ENCODE measurements around the gene F2RL3. TPM values are rescaled to one million over a fixed set of nuclear protein-coding genes. Genes with fewer than 3 reads are reported as not detected.
A peak's percentile ranks its signal among the peaks of the same experiment; 100 is the strongest.
"Not testable (repeated sequence)": the region's sequence is repeated elsewhere in the genome, so short reads cannot be mapped to it uniquely, and the experiment has no call there.

The F2RL3 gene
- total RNA-seq, 2 donors from 2014 or later, result not detected

GRCh38 chr19:16868423-16869130 lies 20.2 kb upstream of the F2RL3 start:
- Mint-ChIP-seq H3K4me1 (no peaks in the 10 kb centered on the region), H3K27ac (no peak overlapping the region), H3K9me3 (no peaks in the 10 kb centered on the region), H3K27me3 (no peaks in the 10 kb centered on the region), H3K4me3 (no peak overlapping the region), H3K36me3 (ENCODE audit: low read depth) (peaks cover 76% of the 10 kb centered on the region)
- no peak for ATAC-seq (replicated peaks)

GRCh38 chr19:16869331-16869972 lies 19.3 kb upstream of the F2RL3 start:
- H3K36me3 Mint-ChIP-seq (ENCODE audit: low read depth), result peaks cover 76% of the 10 kb centered on the region
- no peaks in the 10 kb centered on the region for H3K9me3 Mint-ChIP-seq
- no peak overlapping the region for H3K27ac Mint-ChIP-seq
- H3K27me3 Mint-ChIP-seq, result no peaks in the 10 kb centered on the region
- no peak overlapping the region for H3K4me3 Mint-ChIP-seq
- peaks cover 8% of the 10 kb centered on the region for H3K4me1 Mint-ChIP-seq
- ATAC-seq (replicated peaks), result no peak

- peaks cover 71% of the 10 kb centered on the region for H3K36me3 Mint-ChIP-seq (ENCODE audit: low read depth)
- no peak overlapping the region for H3K4me3 Mint-ChIP-seq
- H3K4me1 Mint-ChIP-seq, result peaks cover 12% of the 10 kb centered on the region
- no peaks in the 10 kb centered on the region for H3K9me3 Mint-ChIP-seq
- no peaks in the 10 kb centered on the region for H3K27me3 Mint-ChIP-seq
- no peak overlapping the region for H3K27ac Mint-ChIP-seq
- no peak for ATAC-seq (replicated peaks)
Measured at GRCh38 chr19:16871871-16872270, 16.9 kb upstream of the F2RL3 start.

- Mint-ChIP-seq H3K9me3 (no peaks in the 10 kb centered on the region), H3K27ac (no peak overlapping the region), H3K4me3 (no peak overlapping the region), H3K27me3 (no peaks in the 10 kb centered on the region), H3K4me1 (peaks cover 12% of the 10 kb centered on the region), H3K36me3 (ENCODE audit: low read depth) (peaks cover 73% of the 10 kb centered on the region)
- no peak for ATAC-seq (replicated peaks)
Measured at GRCh38 chr19:16872728-16873127, 16.1 kb upstream of the F2RL3 start.

- no peak overlapping the region for H3K4me3 Mint-ChIP-seq
- no peaks in the 10 kb centered on the region for H3K27me3 Mint-ChIP-seq
- H3K36me3 Mint-ChIP-seq (ENCODE audit: low read depth), result peaks cover 73% of the 10 kb centered on the region
- peaks cover 12% of the 10 kb centered on the region for H3K4me1 Mint-ChIP-seq
- no peaks in the 10 kb centered on the region for H3K9me3 Mint-ChIP-seq
- peak overlapping the region; percentile 89 for H3K27ac Mint-ChIP-seq
- no peak for ATAC-seq (replicated peaks)
Measured at GRCh38 chr19:16873594-16873993, 15.2 kb upstream of the F2RL3 start.

- Mint-ChIP-seq H3K9me3 (no peaks in the 10 kb centered on the region), H3K36me3 (ENCODE audit: low read depth) (peaks cover 80% of the 10 kb centered on the region), H3K4me3 (no peak overlapping the region), H3K27me3 (no peaks in the 10 kb centered on the region), H3K27ac (peak overlapping the region; percentile 89), H3K4me1 (peaks cover 12% of the 10 kb centered on the region)
- no peak for ATAC-seq (replicated peaks)
Measured at GRCh38 chr19:16874250-16874977, 14.4 kb upstream of the F2RL3 start.

- peaks cover 12% of the 10 kb centered on the region for H3K4me1 Mint-ChIP-seq
- peak overlapping the region; percentile 89 for H3K27ac Mint-ChIP-seq
Measured at GRCh38 chr19:16874978-16875299, 13.9 kb upstream of the F2RL3 start.

GRCh38 chr19:16875584-16876555 lies 12.9 kb upstream of the F2RL3 start:
- no peak overlapping the region for H3K4me3 Mint-ChIP-seq
- H3K27me3 Mint-ChIP-seq, result no peaks in the 10 kb centered on the region
- ATAC-seq (replicated peaks), result no peak
- H3K4me1 Mint-ChIP-seq, result peaks cover 12% of the 10 kb centered on the region
- H3K9me3 Mint-ChIP-seq, result no peaks in the 10 kb centered on the region
- peaks cover 86% of the 10 kb centered on the region for H3K36me3 Mint-ChIP-seq (ENCODE audit: low read depth)
- no peak overlapping the region for H3K27ac Mint-ChIP-seq

More at GRCh38 chr19:16874978-16875299, 13.9 kb upstream of the F2RL3 start:
- not testable (repeated sequence) for H3K27me3 Mint-ChIP-seq; H3K4me3 Mint-ChIP-seq; ATAC-seq (replicated peaks); H3K9me3 Mint-ChIP-seq
- H3K36me3 Mint-ChIP-seq (ENCODE audit: low read depth), result peaks cover 83% of the 10 kb centered on the region

- H3K4me3 Mint-ChIP-seq, result no peak overlapping the region
- H3K27ac Mint-ChIP-seq, result no peak overlapping the region
- peaks cover 82% of the 10 kb centered on the region for H3K36me3 Mint-ChIP-seq (ENCODE audit: low read depth)
- peaks cover 4% of the 10 kb centered on the region for H3K9me3 Mint-ChIP-seq
- H3K4me1 Mint-ChIP-seq, result peaks cover 12% of the 10 kb centered on the region
- peak; percentile 21 for ATAC-seq (replicated peaks)
- H3K27me3 Mint-ChIP-seq, result no peaks in the 10 kb centered on the region
Measured at GRCh38 chr19:16876904-16877361, 11.9 kb upstream of the F2RL3 start.

- Mint-ChIP-seq H3K4me3 (no peak overlapping the region), H3K27me3 (no peaks in the 10 kb centered on the region), H3K36me3 (ENCODE audit: low read depth) (peaks cover 75% of the 10 kb centered on the region), H3K4me1 (peaks cover 12% of the 10 kb centered on the region), H3K9me3 (peaks cover 11% of the 10 kb centered on the region), H3K27ac (no peak overlapping the region)
- no peak for ATAC-seq (replicated peaks)
Measured at GRCh38 chr19:16877581-16877980, 11.2 kb upstream of the F2RL3 start.

- H3K4me3 Mint-ChIP-seq, result no peak overlapping the region
- no peak overlapping the region for H3K27ac Mint-ChIP-seq
- H3K27me3 Mint-ChIP-seq, result no peaks in the 10 kb centered on the region
- peaks cover 12% of the 10 kb centered on the region for H3K4me1 Mint-ChIP-seq
- H3K9me3 Mint-ChIP-seq, result peaks cover 16% of the 10 kb centered on the region
- peaks cover 69% of the 10 kb centered on the region for H3K36me3 Mint-ChIP-seq (ENCODE audit: low read depth)
- no peak for ATAC-seq (replicated peaks)
Measured at GRCh38 chr19:16878181-16878965, 10.4 kb upstream of the F2RL3 start.

- Mint-ChIP-seq H3K27me3 (no peaks in the 10 kb centered on the region), H3K27ac (no peak overlapping the region), H3K9me3 (peaks cover 16% of the 10 kb centered on the region), H3K36me3 (ENCODE audit: low read depth) (peaks cover 52% of the 10 kb centered on the region), H3K4me3 (no peak overlapping the region), H3K4me1 (no peaks in the 10 kb centered on the region)
- no peak for ATAC-seq (replicated peaks)
Measured at GRCh38 chr19:16880884-16881554, 7.8 kb upstream of the F2RL3 start.

GRCh38 chr19:16882146-16882545 lies 6.7 kb upstream of the F2RL3 start:
- ATAC-seq (replicated peaks), result no peak
- Mint-ChIP-seq H3K4me3 (no peak overlapping the region), H3K36me3 (ENCODE audit: low read depth) (peaks cover 41% of the 10 kb centered on the region), H3K9me3 (peaks cover 16% of the 10 kb centered on the region), H3K27me3 (no peaks in the 10 kb centered on the region), H3K27ac (no peak overlapping the region), H3K4me1 (no peaks in the 10 kb centered on the region)

All from activated T-helper 17 cell treated with anti-CD3 and anti-CD28 coated beads, Interleukin-2, amount 50 U/mL, for 72 hours (primary cell).